AG04449 (cell line): Measurements from ENCODE around the gene OR2T10.
"Not testable (repeated sequence)": the region's sequence is repeated elsewhere in the genome, so short reads cannot be mapped to it uniquely, and the experiment has no call there.

Experiments
- CTCF ChIA-PET: fragments of 350-600 bp; formaldehyde crosslinking; extraction: SDS; loops from one replicate; lab custom pipeline; 2021; ENCODE audit warnings: antibody characterized with exemption; lab: Yijun Ruan, JAX
- POLR2A ChIA-PET: fragments of 400-600, 350-600 bp; formaldehyde crosslinking; extraction: SDS; loops from one replicate; lab custom pipeline; 2020; ENCODE audit warnings: antibody characterized with exemption, inconsistent platforms; lab: Yijun Ruan, JAX
- DNase-seq: peaks from one replicate; pipeline ENCODE4 v3.0.0-alpha.2; 2010; ENCODE audit warnings: low read depth, low spot score
- H3K4me3 ChIP-seq: 2 replicates; pipeline ENCODE4 v1.5.1; 2011; ENCODE audit warnings: low read depth, mild to moderate bottlenecking, control low read depth, low read length
- CTCF ChIP-seq: IDR thresholded peaks from one replicate; pipeline ENCODE4 v1.5.1; 2011; ENCODE audit warnings: mild to moderate bottlenecking, moderate library complexity, low read length, control low read depth, inconsistent platforms; ENCODE audit not compliant: insufficient read depth; ENCODE audit errors: missing control alignments

The OR2T10 gene

GRCh38 chr1:248593226-248593625 is 4.3 kb downstream of the OR2T10 start:
- no peak for TF ChIP-seq CTCF
- CTCF ChIA-PET, result interaction anchor here (1.1 kb wide), 1 partner anchor 24 kb away, joined by 3 read pairs; no protein-coding TSS in a partner anchor

GRCh38 chr1:248592655-248593054 is 4.8 kb downstream of the OR2T10 start:
- ChIA-PET POLR2A (no interaction called here), CTCF (interaction anchor here (1.1 kb wide), 1 partner anchor 25 kb away, joined by 3 read pairs; no protein-coding TSS in a partner anchor)
- no peak for DNase-seq
- H3K4me3 ChIP-seq, result no peak overlapping the region
- no peak for TF ChIP-seq CTCF

More at GRCh38 chr1:248593226-248593625, 4.3 kb downstream of the OR2T10 start:
- H3K4me3 ChIP-seq, result no peak overlapping the region
- POLR2A ChIA-PET, result no interaction called here
- DNase-seq, result no peak

GRCh38 chr1:248590055-248590454 is 7.4 kb downstream of the OR2T10 start:
- TF ChIP-seq CTCF, result no peak
- no peak overlapping the region for H3K4me3 ChIP-seq
- ChIA-PET CTCF (no interaction called here), POLR2A (no interaction called here)
- DNase-seq, result no peak

GRCh38 chr1:248589334-248589733 is 8.2 kb downstream of the OR2T10 start:
- POLR2A ChIA-PET, result no interaction called here
- CTCF ChIA-PET, result no interaction called here

GRCh38 chr1:248585266-248585665 is 12.2 kb downstream of the OR2T10 start:
- no peak overlapping the region for H3K4me3 ChIP-seq
- POLR2A ChIA-PET, result no interaction called here
- no peak for TF ChIP-seq CTCF
- DNase-seq, result no peak
- CTCF ChIA-PET, result no interaction called here

More at GRCh38 chr1:248589334-248589733, 8.2 kb downstream of the OR2T10 start:
- no peak for DNase-seq
- no peak for TF ChIP-seq CTCF
- H3K4me3 ChIP-seq, result no peak overlapping the region

- TF ChIP-seq CTCF, result no peak
- ChIA-PET POLR2A (no interaction called here), CTCF (no interaction called here)
- no peak overlapping the region for H3K4me3 ChIP-seq
- no peak for DNase-seq
Observed at GRCh38 chr1:248576260-248576980, 21.1 kb downstream of the OR2T10 start.

GRCh38 chr1:248574657-248575056 is 22.8 kb downstream of the OR2T10 start, which contains the start of gene OR2T34:
OR2T34 (minus strand) TSS chr1:248574757; CDS start chr1:248574757, 0 bp downstream.
- CTCF ChIA-PET, H3K4me3 ChIP-seq, DNase-seq, POLR2A ChIA-PET: not testable (repeated sequence)

GRCh38 chr1:248573856-248574255 is 23.6 kb downstream of the OR2T10 start:
- CTCF ChIA-PET, H3K4me3 ChIP-seq, DNase-seq, POLR2A ChIA-PET: not testable (repeated sequence)

- H3K4me3 ChIP-seq, CTCF ChIA-PET, POLR2A ChIA-PET, DNase-seq: not testable (repeated sequence)
Observed at GRCh38 chr1:248572049-248572448, 25.5 kb downstream of the OR2T10 start.
